ENCODE results near the gene PILRA. TPM values are rescaled to one million over a fixed set of nuclear protein-coding genes. Genes with fewer than 3 reads are reported as not detected.
"Not testable (repeated sequence)": the region's sequence is repeated elsewhere in the genome, so short reads cannot be mapped to it uniquely, and the experiment has no call there.

Gene PILRA
- total and polyA plus RNA-seq, 2 experiments from 2014 or later: 1.7 TPM; not detected in 1

DNA sequence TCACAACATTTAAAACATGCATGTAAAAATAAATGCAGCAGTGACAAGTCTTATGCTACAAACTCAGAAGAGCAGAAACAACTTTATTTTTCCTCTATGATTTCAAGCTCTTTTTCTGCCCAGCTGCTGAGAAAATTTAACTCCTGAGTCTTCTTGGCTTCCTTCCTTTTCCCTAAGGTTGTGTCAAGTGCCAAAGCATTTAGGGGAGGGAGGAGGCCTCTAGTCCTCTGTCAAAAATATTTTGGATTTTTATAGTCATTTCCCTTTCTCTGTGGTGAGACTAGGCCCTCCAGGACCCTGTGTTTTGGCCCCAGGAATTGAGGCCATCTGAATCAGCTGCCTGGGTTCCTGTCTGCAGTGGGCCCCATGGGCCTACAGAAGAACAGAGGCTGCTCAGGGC is 26.4 kb upstream of the PILRA start:
- H3K79me2 ChIP-seq (ENCODE audit: insufficient read depth): peaks cover 9% of the 10 kb centered on the region
- in situ Hi-C loops (cut with MboI): no loop called here
- no peak overlapping the region for H3K4me3 ChIP-seq
- TF ChIP-seq EZH2phosphoT487 (IDR thresholded peaks at IDR 0.05; ENCODE audit: insufficient read depth, low read depth) (no peak), EZH2 (IDR thresholded peaks at IDR 0.05; ENCODE audit: insufficient read depth, poor library complexity, severe bottlenecking) (no peak)
- no peak overlapping the region for H3K27ac ChIP-seq
- DNase-seq: no peak
- no peaks in the 10 kb centered on the region for H3K9me2 ChIP-seq (ENCODE audit: insufficient read depth)
- peaks cover 36% of the 10 kb centered on the region; the same call in 1 of the 2 replicates for H3K36me3 ChIP-seq (ENCODE audit: low read depth)
- H3F3A ChIP-seq (ENCODE audit: insufficient read depth): peaks cover 13% of the 10 kb centered on the region; the same call in 1 of the 2 replicates
- H2AFZ ChIP-seq: no peak overlapping the region
- peaks cover 6% of the 10 kb centered on the region; the same call in 1 of the 2 replicates for H3K4me1 ChIP-seq (ENCODE audit: insufficient read depth)
- H3K27me3 ChIP-seq (replicated peaks; ENCODE audit: insufficient read depth): no peaks in the 10 kb centered on the region
- no peaks in the 10 kb centered on the region for H4K20me1 ChIP-seq (ENCODE audit: insufficient read depth)
- no peaks in the 10 kb centered on the region for H3K9me3 ChIP-seq (ENCODE audit: low read depth)
- H3K9ac ChIP-seq: no peak overlapping the region
- no peak overlapping the region for H3K4me2 ChIP-seq (ENCODE audit: unreplicated experiment)

GRCh38 chr7:100348805-100349204 is 24.5 kb upstream of the PILRA start:
- peaks cover 33% of the 10 kb centered on the region; the same call in 1 of the 2 replicates for H3K36me3 ChIP-seq (ENCODE audit: low read depth)
- no peak overlapping the region for H3K4me2 ChIP-seq (ENCODE audit: unreplicated experiment)
- H3K79me2 ChIP-seq (ENCODE audit: insufficient read depth): peaks cover 4% of the 10 kb centered on the region; the same call in 1 of the 2 replicates
- H3K4me1 ChIP-seq (ENCODE audit: insufficient read depth): peaks cover 6% of the 10 kb centered on the region; the same call in 1 of the 2 replicates
- no peak overlapping the region for H2AFZ ChIP-seq
- no peak overlapping the region for H3K4me3 ChIP-seq
- in situ Hi-C loops (cut with MboI): no loop called here
- DNase-seq: no peak
- H3K9me3 ChIP-seq (ENCODE audit: low read depth): no peaks in the 10 kb centered on the region
- H3K9ac ChIP-seq: no peak overlapping the region
- H3K27ac ChIP-seq: no peak overlapping the region
- TF ChIP-seq EZH2 (IDR thresholded peaks at IDR 0.05; ENCODE audit: insufficient read depth, poor library complexity, severe bottlenecking) (no peak), EZH2phosphoT487 (IDR thresholded peaks at IDR 0.05; ENCODE audit: insufficient read depth, low read depth) (no peak)
- H3K9me2 ChIP-seq (ENCODE audit: insufficient read depth): no peaks in the 10 kb centered on the region
- H3K27me3 ChIP-seq (replicated peaks; ENCODE audit: insufficient read depth): no peaks in the 10 kb centered on the region
- H3F3A ChIP-seq (ENCODE audit: insufficient read depth): peaks cover 9% of the 10 kb centered on the region; the same call in 1 of the 2 replicates
- no peaks in the 10 kb centered on the region for H4K20me1 ChIP-seq (ENCODE audit: insufficient read depth)

GRCh38 chr7:100349757-100350156 is 23.5 kb upstream of the PILRA start:
- Histone ChIP-seq H3K9me2 (ENCODE audit: insufficient read depth) (no peaks in the 10 kb centered on the region), H2AFZ (no peak overlapping the region), H3K4me3 (no peak overlapping the region), H4K20me1 (ENCODE audit: insufficient read depth) (no peaks in the 10 kb centered on the region), H3K27ac (no peak overlapping the region), H3F3A (ENCODE audit: insufficient read depth) (peaks cover 3% of the 10 kb centered on the region; the same call in 1 of the 2 replicates), H3K4me2 (ENCODE audit: unreplicated experiment) (no peak overlapping the region), H3K4me1 (ENCODE audit: insufficient read depth) (peaks cover 3% of the 10 kb centered on the region; the same call in 1 of the 2 replicates), H3K9me3 (ENCODE audit: low read depth) (no peaks in the 10 kb centered on the region), H3K9ac (no peak overlapping the region), H3K36me3 (ENCODE audit: low read depth) (peaks cover 37% of the 10 kb centered on the region; the same call in 1 of the 2 replicates), H3K27me3 (replicated peaks; ENCODE audit: insufficient read depth) (no peaks in the 10 kb centered on the region), H3K79me2 (ENCODE audit: insufficient read depth) (peaks cover 4% of the 10 kb centered on the region; the same call in 1 of the 2 replicates)
- WGBS, 2 experiments (ENCODE audit: low coverage in 1 of 2, low lambda C conversion rate in 2 of 2, missing lambda C conversion rate in 2 of 2): 75 to 79% methylated on average over 6 of the region's 6 CpGs
- TF ChIP-seq EZH2phosphoT487 (IDR thresholded peaks at IDR 0.05; ENCODE audit: insufficient read depth, low read depth) (no peak), EZH2 (IDR thresholded peaks at IDR 0.05; ENCODE audit: insufficient read depth, poor library complexity, severe bottlenecking) (no peak)
- in situ Hi-C loops (cut with MboI): no loop called here
- no peak for DNase-seq

- in situ Hi-C loops (cut with MboI): no loop called here
- TF ChIP-seq EZH2phosphoT487 (IDR thresholded peaks at IDR 0.05; ENCODE audit: insufficient read depth, low read depth) (no peak), EZH2 (IDR thresholded peaks at IDR 0.05; ENCODE audit: insufficient read depth, poor library complexity, severe bottlenecking) (no peak)
- H3K36me3 ChIP-seq (ENCODE audit: low read depth): peaks cover 31% of the 10 kb centered on the region; the same call in 1 of the 2 replicates
These were observed 21.6 kb upstream of the PILRA start for GRCh38 chr7:100351657-100352058.

DNA sequence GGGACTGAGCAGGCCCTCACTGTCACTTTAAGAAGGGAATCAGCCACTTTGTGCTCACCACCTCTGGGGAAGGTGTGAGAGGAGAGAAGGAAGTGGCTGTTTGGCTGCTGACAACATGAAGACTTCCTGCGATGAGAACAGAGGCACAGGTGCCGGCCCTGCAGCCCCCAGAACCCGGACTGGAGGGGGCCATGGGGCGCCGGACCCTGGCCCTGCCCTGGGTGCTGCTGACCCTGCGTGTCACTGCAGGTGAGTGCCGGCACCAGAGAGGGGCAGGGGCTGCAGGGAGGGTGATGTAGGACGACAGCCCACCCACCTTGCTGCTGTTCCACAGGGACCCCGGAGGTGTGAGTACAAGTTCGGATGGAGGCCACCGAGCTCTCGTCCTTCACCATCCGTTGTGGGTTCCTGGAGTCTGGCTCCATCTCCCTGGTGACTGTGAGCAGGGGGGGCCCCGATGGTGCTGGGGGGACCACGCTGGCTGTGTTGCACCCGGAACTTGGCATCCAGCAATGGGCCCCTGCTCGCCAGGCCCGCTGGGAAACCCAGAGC is 21.0 kb upstream of the PILRA start:
- H2AFZ ChIP-seq; H3K9ac ChIP-seq; H3K9me3 ChIP-seq (ENCODE audit: low read depth); H3K27ac ChIP-seq; H4K20me1 ChIP-seq (ENCODE audit: insufficient read depth); DNase-seq; H3F3A ChIP-seq (ENCODE audit: insufficient read depth); H3K79me2 ChIP-seq (ENCODE audit: insufficient read depth); H3K9me2 ChIP-seq (ENCODE audit: insufficient read depth); H3K4me2 ChIP-seq (ENCODE audit: unreplicated experiment); H3K4me1 ChIP-seq (ENCODE audit: insufficient read depth); in situ Hi-C loops (cut with MboI); H3K27me3 ChIP-seq (replicated peaks; ENCODE audit: insufficient read depth); H3K4me3 ChIP-seq: not testable (repeated sequence)
- H3K36me3 ChIP-seq (ENCODE audit: low read depth): peaks cover 24% of the 10 kb centered on the region; the same call in 1 of the 2 replicates
- WGBS, 2 experiments (ENCODE audit: low coverage in 1 of 2, low lambda C conversion rate in 2 of 2, missing lambda C conversion rate in 2 of 2): 79 to 97% methylated on average over 9 to 10 of the region's 18 CpGs

More at GRCh38 chr7:100351657-100352058, 21.6 kb upstream of the PILRA start:
- 78 to 85% methylated on average over 4 to 6 of the region's 6 CpGs for WGBS, 2 experiments (ENCODE audit: low coverage in 1 of 2, low lambda C conversion rate in 2 of 2, missing lambda C conversion rate in 2 of 2)
- DNase-seq: no peak
- H3K4me2 ChIP-seq (ENCODE audit: unreplicated experiment): no peak overlapping the region
- no peaks in the 10 kb centered on the region for H3K79me2 ChIP-seq (ENCODE audit: insufficient read depth)
- no peaks in the 10 kb centered on the region for H3K4me1 ChIP-seq (ENCODE audit: insufficient read depth)
- no peaks in the 10 kb centered on the region for H3K27me3 ChIP-seq (replicated peaks; ENCODE audit: insufficient read depth)
- H2AFZ ChIP-seq: no peak overlapping the region
- H3K9me3 ChIP-seq (ENCODE audit: low read depth): no peaks in the 10 kb centered on the region
- no peaks in the 10 kb centered on the region for H3K9me2 ChIP-seq (ENCODE audit: insufficient read depth)
- H3K9ac ChIP-seq: no peak overlapping the region
- H3K4me3 ChIP-seq: no peak overlapping the region
- H3K27ac ChIP-seq: no peak overlapping the region
- no peaks in the 10 kb centered on the region for H4K20me1 ChIP-seq (ENCODE audit: insufficient read depth)
- no peaks in the 10 kb centered on the region for H3F3A ChIP-seq (ENCODE audit: insufficient read depth)
